ENCODE results near the gene CPLX1.
A peak's percentile ranks its signal among the peaks of the same experiment; 100 is the strongest.

Gene CPLX1

DNA sequence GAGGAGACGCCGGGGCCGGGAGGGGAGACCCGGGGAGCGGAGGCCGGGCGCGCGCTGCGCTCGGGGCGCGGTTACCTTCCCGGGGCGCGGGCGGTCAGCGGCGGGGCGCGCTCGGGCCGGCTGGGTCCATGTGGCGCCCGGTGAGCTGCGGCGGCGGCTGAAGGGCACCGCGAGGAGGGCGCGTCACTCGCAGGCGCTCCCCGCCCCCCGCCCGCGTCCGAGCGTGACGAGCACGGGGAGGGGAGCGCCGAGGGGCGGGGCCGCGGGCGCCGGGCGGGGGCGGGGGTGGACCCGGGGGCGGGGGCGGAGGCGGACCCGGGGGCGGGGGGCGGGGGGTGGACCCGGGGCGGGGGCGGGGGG, at the start of gene CPLX1:
Gene CPLX1, minus strand, starts transcription at position 159 of the 360 bp plus-strand sequence. CDS start 1,607 bp downstream, outside the sequence.
- DNase-seq, result peak; percentile 15

DNA sequence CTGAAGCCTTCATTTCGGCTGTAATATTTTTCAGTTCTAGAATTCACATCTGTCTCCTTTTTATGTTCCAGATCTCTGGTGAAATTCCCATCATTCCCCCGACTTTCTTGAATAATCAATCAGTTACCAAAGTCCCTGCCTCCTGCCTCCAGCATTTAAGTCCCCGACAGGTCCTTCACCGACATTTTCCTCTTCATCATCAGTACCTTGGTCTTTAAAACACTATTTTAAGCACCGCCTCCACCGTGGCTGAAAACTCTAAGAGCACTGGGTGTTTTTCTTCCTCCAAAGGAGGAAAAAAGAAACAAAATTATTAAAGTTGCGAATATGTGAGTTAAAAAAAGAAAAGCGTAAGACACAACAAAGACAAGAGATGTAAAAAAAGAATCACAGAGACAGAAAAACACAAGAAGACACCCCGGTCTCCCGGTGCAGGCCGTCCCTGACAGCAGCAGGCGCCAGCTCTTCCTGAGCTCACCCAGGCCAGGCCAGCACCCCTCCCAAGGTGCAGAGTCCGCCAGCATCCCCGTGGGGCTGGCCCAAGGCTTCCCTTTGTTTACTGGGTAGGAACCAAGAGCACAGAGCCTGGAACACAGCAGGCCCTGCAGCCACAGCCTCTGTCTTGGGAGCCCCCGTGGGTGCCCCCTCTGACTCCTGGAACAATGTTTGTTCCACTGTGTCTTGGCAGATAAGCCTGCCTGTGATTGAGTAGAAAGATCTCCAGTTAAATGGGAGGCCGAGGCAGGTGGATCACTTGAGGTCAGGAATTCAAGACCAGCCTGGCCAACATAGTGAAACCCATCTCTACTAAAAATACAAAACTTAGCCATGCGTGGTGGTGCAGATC, 49.3 kb upstream of the CPLX1 start:
- DNase-seq, result no peak

DNA sequence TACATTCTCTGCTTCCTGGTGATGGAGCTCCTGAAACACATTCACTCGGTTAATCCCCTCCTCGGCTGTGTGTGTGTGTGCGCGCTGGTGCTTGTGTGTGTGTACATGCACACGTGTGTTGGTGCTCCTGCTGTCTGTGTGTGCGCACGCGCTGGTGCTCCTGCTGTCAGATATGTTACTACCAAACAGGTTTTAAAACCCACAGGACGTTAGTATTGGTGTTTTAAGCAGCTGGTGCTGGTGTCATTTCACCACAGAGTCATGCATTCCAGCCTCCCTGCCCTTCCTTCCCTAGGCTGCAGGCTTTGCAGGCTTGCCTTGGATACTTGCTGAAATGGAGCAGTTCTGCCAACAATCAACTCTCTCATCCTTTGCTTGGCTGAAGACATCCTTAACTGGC, 48.1 kb upstream of the CPLX1 start:
- DNase-seq, result no peak

DNA sequence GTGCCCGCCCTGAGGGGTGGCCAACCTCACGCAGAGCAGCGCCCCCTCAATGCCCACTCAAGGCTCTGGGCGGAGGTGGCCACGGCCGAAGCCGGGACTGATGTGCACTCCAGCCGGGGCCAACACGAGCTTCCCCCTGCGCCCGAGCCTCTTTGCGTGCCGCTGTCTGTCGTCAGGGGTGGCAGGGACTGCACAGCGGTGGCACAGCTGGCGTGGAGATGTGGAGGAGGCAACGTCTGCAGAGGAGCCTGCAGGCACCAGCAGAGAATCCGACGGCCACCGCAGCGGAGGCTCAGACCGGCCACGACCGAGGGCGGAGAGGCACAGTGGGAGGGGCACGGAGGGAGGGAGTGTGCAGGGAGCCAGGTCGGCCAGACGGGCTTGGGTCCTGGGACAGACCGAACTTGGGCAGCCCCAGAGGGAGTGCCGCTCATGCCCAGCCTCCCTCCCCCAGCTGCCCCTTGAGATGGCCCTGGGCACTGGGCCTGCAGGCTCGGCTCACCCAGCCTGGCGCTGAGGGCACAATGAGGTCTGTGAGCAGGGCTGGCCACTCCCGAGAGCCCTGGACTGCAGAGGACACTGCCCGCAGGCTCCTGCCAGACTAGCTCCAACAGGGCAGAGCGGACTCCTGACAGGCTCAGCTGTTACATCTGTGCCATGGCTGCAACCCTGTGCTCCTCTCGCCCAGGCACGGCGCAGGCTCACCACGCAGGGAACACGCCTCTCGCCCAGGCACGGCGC, 46.5 kb upstream of the CPLX1 start:
- DNase-seq, result no peak

DNA sequence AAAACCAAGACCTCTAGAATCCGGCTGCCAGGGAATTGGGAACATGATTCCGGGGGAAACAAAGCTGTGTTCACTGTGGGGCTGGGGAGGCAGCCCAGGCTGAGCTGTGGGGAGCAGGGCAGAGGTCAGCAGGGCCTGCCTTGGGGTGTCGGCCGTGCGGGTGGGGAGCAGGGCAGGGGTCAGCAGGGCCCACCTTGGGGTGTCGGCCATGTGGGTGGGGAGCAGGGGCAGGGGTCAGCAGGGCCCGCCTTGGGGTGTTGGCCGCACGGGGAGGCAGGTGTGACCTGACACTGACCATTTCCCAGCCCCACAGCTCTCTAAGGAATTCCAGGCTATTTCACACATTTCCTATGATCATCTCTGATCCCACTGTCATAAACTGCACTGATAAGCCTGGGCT, 45.6 kb upstream of the CPLX1 start:
- DNase-seq, result no peak

DNA sequence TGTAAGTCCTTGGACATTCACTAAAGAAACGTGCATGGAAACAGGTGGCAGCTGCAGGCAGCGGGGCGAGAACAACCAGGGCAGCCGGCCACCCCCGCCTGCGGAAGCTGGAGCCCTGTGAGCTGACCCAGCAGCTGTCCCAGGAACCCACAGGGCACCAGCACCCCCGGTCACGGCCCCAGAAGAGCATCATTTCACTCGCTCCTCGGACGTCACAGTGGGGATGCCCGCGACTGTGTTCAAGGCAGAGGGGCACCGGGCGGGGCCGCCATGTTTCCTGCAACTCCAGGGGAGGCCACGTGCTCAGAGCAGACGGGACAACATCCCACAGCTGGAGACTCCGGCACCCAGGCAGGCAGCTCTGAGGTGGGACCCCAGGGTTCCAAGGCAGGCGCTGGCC, 45.0 kb upstream of the CPLX1 start:
- DNase-seq, result no peak

- DNase-seq, result no peak
These were observed 43.8 kb upstream of the CPLX1 start for GRCh38 chr4:869776-870175.

- no peak for DNase-seq
These were observed 42.5 kb upstream of the CPLX1 start for GRCh38 chr4:868421-868820.

DNA sequence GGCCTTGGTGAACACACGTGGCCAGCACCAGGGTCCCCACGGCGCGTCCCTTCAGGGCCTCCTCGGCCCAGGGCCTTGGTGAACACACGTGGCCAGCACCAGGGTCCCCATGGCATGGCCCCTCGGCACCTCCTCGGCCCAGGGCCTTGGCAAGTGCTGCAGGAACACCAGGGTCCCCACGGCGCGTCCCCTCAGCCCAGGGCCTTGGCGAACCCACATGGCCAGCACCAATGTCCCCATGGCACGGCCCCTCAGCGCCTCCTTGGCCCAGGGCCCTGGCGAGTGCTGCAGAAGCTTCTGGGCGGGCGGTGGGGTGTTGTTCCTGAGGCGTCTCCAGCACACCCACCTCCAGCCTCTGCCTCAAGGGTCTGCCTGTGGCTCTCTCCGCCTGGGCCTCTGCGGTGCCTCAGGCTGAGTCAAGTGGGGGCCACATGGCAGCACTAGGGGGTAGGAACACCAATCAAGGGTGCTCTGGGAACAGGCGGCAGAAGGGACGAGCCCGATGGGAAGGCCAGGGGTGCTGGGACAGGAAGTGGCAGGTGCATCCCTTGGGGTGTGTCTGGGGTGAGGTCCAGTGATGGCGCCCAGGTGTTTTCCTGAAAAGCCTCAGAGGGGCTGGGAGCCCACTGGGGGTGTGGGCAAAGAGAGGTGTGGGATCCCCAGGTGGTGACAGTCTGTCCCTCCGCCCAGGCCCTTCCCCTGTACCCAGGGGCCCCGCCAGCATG, 41.8 kb upstream of the CPLX1 start:
- DNase-seq, result no peak

DNA sequence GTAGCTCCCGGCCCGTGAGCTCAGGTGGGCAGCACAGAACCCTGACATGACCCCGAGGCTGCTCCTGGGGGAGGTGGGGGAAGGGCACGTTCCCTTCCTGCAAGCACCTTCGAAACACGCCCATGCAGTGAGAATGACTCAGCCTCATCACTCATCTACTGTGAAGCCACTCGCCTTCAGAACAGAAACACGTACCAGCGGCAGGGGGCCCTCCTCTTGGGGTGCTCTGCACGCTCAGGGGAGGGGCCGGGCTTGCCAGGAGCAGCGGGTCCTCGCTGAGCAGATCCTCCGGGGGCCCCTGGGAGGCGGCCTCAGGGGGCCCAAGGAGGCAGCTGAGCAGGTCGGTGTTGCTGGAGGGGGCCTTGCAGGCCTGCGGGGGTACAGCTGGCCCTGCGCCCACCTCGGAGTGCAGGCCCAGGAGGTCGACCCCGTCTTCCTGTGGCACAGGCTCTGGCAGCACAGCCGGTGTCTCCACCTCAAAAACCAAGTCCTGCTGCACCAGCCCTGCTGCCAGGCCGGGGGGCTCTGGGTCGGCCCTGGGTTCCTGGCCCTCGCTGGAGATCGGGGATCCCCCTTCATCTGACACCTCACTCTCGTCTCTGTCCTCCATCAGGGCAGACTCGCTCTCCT, 40.9 kb upstream of the CPLX1 start:
- DNase-seq, result no peak

- DNase-seq, result no peak
These were observed 40.3 kb upstream of the CPLX1 start for GRCh38 chr4:866068-866760.

DNA sequence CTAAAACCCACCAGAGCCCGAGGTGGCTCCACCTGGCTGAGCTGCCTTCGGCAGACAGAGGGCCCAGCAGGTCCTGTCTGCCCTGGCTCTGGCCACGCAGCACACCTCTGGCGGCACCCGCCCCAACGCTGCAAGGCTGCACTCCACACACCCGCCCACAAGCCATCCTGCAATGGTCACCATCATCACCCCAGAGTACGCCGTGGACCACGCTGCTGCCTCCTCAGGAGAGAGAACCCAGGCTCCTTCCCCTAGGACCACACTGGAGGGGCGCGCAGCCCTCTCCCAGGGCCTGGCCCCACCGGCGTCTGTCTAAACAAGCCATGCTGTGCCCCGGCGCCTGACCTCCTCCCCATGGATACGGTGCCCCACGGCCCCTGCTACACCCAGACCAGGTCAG, 39.6 kb upstream of the CPLX1 start:
- DNase-seq, result no peak

DNA sequence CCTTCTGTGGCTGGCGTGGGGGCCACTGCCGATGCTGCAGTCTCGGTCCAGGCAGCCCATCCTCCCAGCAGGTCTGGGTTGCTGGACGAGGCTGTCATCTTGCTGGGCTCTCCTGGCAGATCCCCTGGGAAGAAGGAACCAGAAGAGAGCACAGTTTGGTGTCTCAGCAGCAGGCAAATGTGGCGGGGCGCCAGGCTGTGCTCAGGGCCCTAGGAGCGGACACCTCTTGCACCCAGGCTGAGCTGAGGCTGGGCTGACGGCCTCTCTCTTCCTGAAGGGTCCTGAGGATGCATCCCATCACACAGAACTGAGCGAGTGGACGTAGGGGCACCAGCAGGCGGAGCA, 39.2 kb upstream of the CPLX1 start:
- DNase-seq, result no peak

GRCh38 chr4:864456-865120, 38.7 kb upstream of the CPLX1 start:
- no peak for DNase-seq

DNA sequence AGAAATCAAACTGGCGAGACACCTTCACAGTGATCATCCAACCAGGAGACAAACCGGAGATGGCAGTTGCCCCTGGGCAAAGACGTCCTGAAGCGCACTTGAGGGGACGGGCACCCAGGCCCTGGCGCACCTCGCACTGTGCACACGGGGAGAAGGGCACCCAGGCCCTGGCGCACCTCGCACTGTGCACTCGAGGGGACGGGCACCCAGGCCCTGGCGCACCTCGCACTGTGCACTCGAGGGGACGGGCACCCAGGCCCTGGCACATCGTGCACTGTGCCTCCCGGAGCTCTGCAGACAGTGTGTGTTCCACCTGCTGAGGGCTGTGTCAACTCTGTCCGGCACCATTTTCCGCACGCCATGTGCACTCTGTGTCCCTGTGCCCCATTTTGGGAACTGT, 34.6 kb upstream of the CPLX1 start:
- no peak for DNase-seq

DNA sequence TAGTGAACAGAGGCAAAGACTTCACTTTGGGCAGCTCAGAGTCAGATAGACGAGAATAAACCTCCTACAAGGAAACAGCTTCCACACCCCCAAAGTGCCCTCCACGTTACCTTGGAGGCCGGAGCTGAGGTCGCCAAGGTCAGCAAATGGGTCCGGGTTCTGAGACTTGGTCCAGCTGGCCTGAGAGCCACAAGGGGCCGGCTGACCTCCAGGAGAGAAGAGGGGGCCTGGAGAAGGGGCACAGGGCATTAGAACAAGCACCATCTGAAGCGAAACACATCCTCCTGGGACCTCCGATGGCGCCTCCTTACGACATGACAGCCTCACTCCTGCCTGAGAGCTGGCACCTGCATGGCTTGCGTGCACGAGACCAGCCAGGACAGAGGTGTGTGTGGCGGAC, 33.6 kb upstream of the CPLX1 start:
- DNase-seq, result no peak

DNA sequence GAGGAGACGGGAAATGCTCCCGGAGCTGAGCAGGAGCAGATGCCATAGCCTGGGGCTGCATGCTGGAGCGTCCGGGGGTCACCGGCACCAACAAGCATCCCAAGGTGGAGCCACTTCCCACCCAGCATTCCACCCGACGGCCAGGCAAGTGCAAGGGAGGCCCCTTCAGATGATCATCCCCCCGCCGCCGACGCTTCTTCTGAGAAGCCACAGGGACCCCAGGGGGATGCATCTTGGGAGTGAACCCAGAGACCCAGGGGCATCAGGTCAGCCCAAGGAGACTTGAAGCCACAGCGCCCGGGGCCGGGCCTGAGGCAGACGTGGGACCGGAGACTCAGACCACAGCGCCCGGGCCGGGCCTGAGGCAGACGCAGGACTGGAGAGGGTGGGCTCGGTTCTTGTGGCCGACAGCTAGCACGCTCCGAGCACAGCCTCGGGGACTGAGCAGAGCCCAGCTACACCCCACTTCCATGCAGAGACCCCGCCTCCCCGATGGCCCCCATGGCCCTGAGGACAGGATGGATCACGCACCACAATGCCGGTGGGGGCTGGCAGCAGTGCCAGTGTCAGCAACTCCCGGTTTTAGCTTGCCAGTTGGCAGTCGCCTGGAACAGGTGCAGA, 33.0 kb upstream of the CPLX1 start:
- no peak for DNase-seq

- no peak for DNase-seq
These were observed 32.1 kb upstream of the CPLX1 start for GRCh38 chr4:858041-858481.

DNA sequence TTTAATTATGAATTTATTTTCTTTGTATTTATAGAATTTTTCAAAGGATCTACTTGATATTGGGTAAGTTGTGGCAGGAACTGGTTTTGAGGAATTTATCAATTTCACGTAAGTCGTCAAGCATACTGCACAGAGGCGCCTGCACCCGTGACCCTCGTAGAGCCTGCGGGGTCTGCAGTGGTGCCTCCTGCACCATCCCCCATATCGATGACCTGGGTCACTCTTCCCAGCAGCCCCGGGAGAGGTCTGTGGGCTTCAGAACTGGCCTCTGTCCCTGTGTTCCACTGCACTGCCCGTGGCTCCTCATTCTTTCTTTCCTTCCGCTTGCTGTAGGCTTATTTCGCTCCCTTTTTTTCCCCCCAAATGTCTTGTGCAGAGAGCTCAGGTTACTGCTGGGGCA, 31.5 kb upstream of the CPLX1 start:
- no peak for DNase-seq

- DNase-seq, result no peak
These were observed 30.4 kb upstream of the CPLX1 start for GRCh38 chr4:856225-856901.

DNA sequence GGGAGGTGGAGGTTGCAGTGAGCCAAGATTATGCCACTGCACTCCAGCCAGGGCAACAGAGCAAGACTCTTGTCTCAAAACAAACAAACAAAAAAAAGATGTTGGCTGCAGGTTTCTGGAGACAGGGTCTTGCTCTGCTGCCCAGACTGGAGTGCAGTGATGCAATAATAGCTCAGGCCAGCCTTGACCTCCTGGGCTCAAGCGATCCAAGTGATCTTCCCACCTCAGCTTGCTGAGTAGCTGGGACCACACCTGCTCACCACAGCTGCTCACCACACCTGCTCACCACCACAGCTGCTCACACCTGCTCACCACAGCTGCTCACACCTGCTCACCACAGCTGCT, 29.9 kb upstream of the CPLX1 start:
- DNase-seq, result no peak

Data from EL (cell line).